Type B pancreatic cell (in vitro differentiated cells): ENCODE data around the gene FAM24B. TPM values are rescaled to one million over a fixed set of nuclear protein-coding genes. Genes with fewer than 3 reads are reported as not detected.

Experiments used
- DNase-seq: peaks from one replicate; pipeline ENCODE4 v3.0.0; 2021; ENCODE audit warnings: mixed read lengths; ENCODE audit not compliant: unreplicated experiment; ENCODE audit errors: extremely low spot score
- H3K27ac Mint-ChIP-seq: 2 replicates; pipeline ENCODE4 v1.8.0; 2021; ENCODE audit warnings: mild to moderate bottlenecking, mixed read lengths
- H3K27me3 Mint-ChIP-seq: 2 replicates; pipeline ENCODE4 v1.8.0; 2021; ENCODE audit warnings: mixed read lengths
- H3K36me3 Mint-ChIP-seq: 2 replicates; pipeline ENCODE4 v1.8.0; 2021; ENCODE audit warnings: mixed read lengths
- H3K4me1 Mint-ChIP-seq: one replicate; pipeline ENCODE4 v1.8.0; 2021; ENCODE audit warnings: mixed read lengths; ENCODE audit not compliant: unreplicated experiment
- H3K4me3 Mint-ChIP-seq: 2 replicates; pipeline ENCODE4 v1.8.0; 2021; ENCODE audit warnings: mild to moderate bottlenecking, mixed read lengths
- H3K9me3 Mint-ChIP-seq: 2 replicates; pipeline ENCODE4 v1.8.0; 2021; ENCODE audit warnings: mixed read lengths
- CTCF ChIP-seq: fragments of 200-600 bp; sonication (generic); conservative IDR thresholded peaks from 2 replicates; pipeline ENCODE4 v1.5.0; 2021; ENCODE audit warnings: antibody characterized with exemption, mild to moderate bottlenecking
- total RNA-seq: library from RNA; stranded (reverse); gene quantifications from 2 replicates; pipeline ENCODE4 v1.2.1, GENCODE V29; 2021; ENCODE audit warnings: low replicate concordance

Gene FAM24B
- total RNA-seq, 1 donor from 2014 or later: not detected

GRCh38 chr10:122855745-122856144 lies 23.6 kb downstream of the FAM24B start:
- Mint-ChIP-seq H3K4me3 (no peak overlapping the region), H3K27ac (no peak overlapping the region), H3K27me3 (peaks cover 25% of the 10 kb centered on the region), H3K36me3 (no peaks in the 10 kb centered on the region), H3K4me1 (no peaks in the 10 kb centered on the region), H3K9me3 (no peaks in the 10 kb centered on the region)
- TF ChIP-seq CTCF: no peak
- no peak for DNase-seq

DNA sequence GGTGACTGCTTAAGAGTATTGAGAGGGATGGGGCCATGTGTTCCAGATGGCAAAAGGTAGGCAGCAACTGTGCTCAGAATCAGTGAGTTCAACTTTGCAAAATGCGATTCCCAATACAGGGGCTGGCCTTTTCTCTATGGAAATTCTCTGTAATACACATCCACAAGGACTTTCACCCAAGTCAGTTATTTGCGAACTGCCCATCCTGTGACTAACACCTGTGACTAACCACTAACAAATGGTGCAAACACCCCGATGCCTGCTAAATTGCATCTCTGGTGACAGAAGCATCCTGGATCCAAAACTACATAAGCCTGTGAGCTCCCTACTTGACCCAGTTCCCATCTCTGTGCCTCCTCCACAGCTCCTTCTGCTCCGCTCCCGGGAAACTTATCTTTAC lies 24.7 kb downstream of the FAM24B start:
- H3K4me3 Mint-ChIP-seq: no peak overlapping the region
- no peak overlapping the region for H3K27ac Mint-ChIP-seq
- H3K4me1 Mint-ChIP-seq: no peaks in the 10 kb centered on the region
- no peaks in the 10 kb centered on the region for H3K36me3 Mint-ChIP-seq
- H3K9me3 Mint-ChIP-seq: no peaks in the 10 kb centered on the region
- TF ChIP-seq CTCF: no peak
- no peak for DNase-seq
- H3K27me3 Mint-ChIP-seq: peaks cover 27% of the 10 kb centered on the region

DNA sequence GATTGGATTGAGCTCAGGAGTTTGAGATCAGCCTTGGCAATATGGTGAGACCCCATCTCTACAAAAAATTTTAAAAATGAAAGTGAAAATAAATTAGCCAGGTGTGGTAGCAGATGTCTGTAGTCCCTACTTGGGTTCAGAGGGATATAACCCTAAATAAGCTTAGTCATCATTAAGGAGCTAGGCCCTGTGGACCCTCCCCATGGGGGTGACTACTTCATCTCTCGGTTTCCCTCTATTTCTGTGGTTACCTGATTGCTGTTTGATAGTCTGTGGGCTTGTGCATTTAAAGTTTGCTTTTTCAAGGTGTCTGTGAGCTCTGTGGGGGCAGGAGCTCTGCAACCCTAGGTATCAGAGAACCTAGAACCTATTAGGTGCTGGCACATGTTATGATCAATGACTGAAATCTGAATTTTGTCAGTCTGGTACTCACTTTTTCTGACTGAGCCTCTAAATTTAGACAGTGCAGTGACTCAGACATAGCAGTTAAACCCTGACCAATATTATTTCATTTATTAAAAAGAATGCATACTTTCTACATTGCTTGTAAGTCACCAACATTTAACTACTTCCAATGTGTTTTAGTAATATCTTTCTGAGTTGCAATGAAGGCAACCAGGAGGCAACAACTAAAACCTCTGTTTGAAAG lies 25.6 kb downstream of the FAM24B start:
- H3K36me3 Mint-ChIP-seq: no peaks in the 10 kb centered on the region
- H3K27ac Mint-ChIP-seq: no peak overlapping the region
- peaks cover 28% of the 10 kb centered on the region for H3K27me3 Mint-ChIP-seq
- no peak for DNase-seq
- H3K9me3 Mint-ChIP-seq: no peaks in the 10 kb centered on the region
- H3K4me3 Mint-ChIP-seq: no peak overlapping the region
- no peaks in the 10 kb centered on the region for H3K4me1 Mint-ChIP-seq
- no peak for TF ChIP-seq CTCF

DNA sequence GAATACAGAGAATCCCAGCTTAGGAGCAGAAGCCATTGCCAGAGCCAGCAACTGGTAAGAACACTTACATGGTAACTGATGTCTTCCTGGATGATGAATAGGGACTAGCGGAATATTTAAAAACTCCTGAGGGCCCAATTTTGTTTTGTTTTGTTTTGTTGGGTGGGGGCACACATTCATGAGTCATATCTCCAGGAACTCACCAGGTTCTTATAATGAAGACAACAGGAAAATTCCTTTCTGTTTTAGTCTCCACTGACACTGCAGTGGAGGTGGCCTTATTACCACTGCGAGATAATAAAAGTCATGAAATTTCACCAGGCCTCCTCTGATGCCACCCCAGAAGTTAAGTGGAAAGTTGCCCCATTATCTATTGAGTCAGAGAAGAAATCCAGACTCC lies 27.1 kb downstream of the FAM24B start:
- Mint-ChIP-seq H3K36me3 (no peaks in the 10 kb centered on the region), H3K9me3 (no peaks in the 10 kb centered on the region), H3K27me3 (peaks cover 33% of the 10 kb centered on the region), H3K27ac (no peak overlapping the region), H3K4me1 (no peaks in the 10 kb centered on the region), H3K4me3 (no peak overlapping the region)
- no peak for TF ChIP-seq CTCF
- DNase-seq: no peak

- no peak for TF ChIP-seq CTCF
- no peak for DNase-seq
- Mint-ChIP-seq H3K4me3 (no peak overlapping the region), H3K36me3 (no peaks in the 10 kb centered on the region), H3K27ac (no peak overlapping the region), H3K4me1 (no peaks in the 10 kb centered on the region), H3K9me3 (peaks cover 4% of the 10 kb centered on the region), H3K27me3 (peaks cover 28% of the 10 kb centered on the region)
These were observed 28.4 kb downstream of the FAM24B start for GRCh38 chr10:122850705-122851640.
